SW 1271 (cell line): ENCODE data around the gene EML1.

Experiments
- DNase-seq, 2 experiments: peaks; one replicate each; lab custom pipeline; 2025; lab: John Stamatoyannopoulos, UW

EML1 gene

DNA sequence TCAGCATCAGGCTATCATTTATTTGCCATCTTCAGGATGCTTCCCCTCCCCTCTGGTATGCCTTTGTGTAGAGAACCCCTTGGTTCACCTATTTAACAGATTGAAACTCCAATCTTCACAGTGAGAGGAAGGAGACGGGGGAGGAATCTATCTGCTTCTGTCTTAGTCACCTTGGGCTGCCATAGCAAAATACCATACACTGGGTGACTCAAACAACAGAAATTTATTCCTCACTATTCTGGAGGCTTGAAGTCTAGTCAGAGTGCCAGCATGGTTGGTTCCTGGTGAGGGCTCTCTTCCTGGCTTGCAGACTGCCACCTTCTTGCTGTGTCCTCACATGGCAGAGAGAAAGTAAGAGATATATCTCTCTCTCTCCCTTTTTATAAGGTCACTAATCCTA, 13.5 kb upstream of the EML1 start:
- peak; percentile 78 to 91 for DNase-seq

DNA sequence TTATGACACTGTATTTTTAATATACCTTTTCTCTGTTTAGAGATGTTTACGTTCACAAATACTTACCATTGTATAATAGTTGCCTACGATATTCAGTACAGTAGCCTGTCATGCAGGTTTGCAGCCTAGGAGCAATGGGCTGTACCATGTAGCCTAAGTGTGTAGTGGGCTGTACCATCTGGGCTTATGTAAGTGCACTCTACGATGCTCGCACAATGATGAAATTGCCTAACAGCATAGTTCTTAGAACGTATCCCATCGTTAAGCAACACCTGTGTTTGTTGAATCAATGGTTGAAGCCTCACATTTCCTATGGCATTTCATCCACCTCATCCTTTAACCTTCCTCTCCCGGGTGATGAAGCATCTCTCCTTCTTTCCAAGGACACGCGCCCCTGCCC, 12.5 kb upstream of the EML1 start:
- DNase-seq = no peak

DNA sequence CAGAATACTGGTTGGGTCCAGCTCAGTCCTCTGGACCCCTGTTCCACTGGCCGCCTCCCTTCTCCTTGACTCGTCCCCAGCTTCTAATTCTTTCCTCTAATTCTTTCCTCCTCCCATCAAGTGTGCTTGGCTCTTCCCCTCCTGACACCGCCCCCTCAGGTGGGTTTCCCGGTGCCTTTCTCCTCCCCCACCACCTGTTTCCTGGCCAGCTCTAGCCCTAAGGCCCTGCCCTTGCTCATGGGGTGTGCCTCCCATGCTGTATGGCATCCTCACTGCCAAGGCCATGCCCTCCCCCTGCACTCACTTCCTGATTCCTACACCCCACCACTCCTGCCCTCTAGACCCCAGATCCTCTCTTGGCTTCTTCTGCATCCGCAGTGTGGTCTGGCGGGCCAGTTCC, 12.1 kb upstream of the EML1 start:
- DNase-seq = no peak

DNA sequence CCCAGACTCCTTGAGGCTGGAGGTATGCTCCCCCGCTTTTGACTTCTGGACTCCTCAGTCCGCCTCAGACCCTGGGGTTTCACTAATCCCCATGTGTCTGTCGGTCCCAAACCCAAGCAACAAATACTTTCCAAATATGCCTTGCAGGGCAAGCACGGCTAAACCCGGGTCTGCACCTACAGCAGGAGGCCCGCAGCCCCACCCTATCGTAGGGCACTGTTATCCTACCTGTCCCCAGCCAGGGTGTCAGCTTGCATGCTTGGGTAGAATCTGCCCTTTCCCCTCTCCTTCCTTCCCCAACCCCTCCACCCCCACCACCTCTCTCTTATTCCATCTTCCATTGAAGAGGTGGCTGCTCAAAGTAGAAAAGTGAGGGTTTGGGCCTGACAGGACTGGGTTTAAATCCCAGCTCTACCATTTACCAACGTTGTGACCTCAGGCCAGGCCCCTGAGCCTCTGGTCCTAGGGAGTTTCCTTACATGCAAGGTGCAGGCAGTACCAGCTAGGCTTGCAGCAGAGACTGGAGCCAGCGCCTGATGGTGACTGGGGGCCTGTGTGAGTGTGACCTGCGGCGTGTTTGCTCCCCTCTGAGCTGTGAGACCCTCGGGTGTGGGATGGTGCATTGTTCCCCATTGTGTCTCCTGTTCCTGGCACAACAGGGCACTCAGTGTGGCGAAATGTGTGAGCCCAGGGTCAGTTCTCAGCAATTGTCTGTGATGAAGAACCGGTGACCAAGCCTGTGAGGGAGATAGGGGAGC, 11.2 kb upstream of the EML1 start:
- no peak for DNase-seq

DNA sequence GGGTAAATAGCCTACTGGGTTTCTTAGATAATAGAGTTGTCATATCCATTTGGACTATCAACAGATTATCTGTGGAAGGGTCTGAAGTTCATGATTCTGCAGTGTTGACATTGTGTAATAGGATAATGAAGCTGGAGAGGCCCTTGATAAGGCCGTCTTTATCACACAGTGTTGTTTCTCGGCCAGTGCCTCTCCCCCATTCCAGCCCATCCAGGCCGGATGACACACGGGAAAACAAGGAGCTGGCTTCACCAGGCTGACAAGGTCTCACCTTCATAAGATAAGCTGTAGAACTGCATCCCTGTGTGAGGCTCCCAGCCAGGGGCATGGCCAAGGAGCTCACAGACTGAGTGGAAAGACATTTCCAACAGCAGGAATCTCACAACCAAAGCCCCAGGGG, 8.7 kb upstream of the EML1 start:
- no peak for DNase-seq

DNA sequence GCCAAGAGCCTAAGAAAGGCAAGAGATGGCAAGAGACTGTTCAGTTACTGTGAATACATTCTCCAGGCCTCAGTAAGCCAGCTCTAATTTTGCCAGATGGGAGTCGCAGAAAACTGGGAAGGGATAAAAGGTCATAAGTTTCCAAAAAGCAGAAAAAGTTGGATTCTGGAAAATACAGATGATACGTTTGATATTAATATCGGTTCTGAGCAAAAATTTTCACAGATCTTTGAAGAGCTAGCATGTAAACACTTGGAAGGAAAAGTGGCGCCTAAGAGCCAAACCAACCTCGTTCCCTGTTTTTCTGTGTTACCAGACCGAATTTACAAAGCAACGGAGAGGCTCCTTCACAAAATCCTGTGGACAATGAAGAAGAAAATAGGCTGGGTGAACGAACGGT, 7.8 kb upstream of the EML1 start:
- DNase-seq = no peak

DNA sequence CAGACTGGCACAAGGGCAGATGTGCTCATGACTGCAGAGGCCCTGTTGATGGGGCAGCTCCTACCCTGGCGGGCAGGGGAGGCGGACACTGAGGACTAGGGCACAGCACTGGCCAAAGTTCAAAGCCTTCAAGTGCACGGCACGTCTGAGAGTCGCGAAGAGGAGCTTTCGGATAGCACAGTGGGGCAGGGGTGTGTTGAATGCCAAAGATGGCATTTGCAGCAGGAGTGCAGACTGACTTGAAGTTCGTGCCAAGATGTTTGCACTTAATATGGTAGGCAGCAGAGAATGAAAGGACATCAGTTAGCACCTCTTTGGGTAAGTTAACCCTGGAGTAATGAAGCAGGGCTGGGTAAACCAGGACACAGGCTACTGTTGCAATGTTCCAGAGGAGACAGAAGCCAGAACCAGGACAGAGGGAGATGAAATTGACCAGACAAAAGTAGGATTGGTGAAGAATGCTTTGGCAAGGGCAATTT, 6.7 kb upstream of the EML1 start:
- no peak for DNase-seq

DNA sequence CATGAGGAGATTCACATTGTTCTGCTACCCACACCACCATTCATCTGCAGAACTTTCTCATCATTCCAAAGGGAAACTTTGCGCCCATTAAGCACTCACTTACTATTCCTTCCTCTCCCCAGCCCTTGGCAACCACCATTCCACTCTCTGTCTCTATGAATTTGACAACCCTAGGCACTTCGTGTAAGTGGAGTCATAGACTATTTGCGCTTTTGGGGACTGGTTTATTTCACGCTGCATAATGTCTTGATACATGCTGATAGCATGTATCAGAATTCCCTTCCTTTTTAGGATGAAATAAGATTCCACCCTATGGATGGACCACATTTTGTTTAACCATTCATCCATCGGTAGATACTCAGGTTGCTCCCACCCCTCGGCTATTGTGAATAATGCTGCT, 4.5 kb upstream of the EML1 start:
- DNase-seq = no peak

DNA sequence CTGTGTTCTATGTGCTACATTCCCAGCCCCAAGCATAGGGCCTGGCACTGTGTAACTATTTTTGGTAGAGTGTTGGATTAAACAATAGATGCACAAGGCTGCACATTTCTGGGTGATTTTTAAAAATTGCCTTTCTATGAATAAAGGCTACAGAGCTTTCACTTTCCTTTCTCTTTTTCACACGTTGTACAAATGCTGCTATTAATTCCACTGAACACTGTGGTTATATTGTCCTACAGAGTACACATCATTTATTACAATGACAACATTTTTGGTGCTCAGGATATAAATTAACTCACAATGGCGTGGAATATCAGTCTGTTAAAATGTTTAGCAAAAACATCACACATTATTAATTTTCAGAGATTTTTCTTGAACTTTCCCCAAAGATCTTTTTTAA, 3.6 kb upstream of the EML1 start:
- DNase-seq = no peak

DNA sequence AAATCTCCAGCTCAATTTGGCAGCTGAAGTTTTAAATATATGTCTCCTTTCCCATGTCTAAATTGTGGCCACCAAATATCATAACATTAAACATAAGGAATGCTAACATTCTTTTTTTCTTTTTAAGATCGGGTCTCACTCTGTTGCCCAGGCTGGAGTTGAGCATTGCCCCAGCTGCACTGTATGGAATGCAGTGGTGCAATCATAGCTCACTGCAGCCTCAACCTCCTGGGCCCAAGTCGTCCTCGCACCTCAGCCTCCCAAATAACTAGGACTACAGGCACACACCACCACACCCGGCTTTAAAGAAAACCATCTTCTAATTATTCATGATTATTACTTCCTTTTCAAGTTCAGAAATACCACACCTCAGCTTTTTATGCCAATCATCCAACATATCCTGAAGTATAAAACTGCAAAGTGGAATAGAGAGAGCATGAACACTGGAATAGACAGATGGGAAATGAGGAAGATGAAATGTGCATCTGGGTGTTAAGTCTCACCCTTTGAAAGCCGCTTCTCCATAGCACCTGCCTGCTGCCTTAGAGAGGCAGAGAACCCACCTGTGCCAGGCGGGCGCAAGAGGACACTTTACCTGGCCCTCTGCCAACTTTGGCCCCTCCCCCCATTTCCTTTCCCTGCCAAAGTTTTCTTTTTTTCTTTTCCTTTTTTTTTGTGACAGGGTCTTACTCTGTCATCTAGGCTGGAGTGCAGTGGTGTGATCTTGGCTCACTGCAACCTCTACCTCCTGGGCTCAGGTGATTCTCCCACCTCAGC, 2.8 kb upstream of the EML1 start:
- DNase-seq = no peak

DNA sequence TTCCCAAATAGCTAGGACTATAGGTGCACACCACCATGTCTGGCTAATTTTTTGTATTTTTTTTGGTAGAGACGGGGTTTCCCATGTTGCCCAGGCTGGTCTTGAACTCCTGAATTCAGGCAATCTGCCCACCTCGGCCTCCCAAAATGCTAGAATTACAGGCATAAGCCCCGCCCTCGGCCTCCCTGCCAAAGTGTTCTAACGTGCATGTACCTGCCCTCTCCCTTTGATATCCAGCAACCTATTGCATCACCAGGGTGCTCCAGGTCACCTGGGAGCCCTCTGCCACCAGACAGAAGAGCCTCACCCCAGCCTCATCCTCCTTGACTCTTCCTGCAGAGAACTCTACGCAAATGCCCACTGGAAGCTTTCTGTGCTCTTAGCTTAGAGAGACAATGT, 2.2 kb upstream of the EML1 start:
- no peak for DNase-seq

DNA sequence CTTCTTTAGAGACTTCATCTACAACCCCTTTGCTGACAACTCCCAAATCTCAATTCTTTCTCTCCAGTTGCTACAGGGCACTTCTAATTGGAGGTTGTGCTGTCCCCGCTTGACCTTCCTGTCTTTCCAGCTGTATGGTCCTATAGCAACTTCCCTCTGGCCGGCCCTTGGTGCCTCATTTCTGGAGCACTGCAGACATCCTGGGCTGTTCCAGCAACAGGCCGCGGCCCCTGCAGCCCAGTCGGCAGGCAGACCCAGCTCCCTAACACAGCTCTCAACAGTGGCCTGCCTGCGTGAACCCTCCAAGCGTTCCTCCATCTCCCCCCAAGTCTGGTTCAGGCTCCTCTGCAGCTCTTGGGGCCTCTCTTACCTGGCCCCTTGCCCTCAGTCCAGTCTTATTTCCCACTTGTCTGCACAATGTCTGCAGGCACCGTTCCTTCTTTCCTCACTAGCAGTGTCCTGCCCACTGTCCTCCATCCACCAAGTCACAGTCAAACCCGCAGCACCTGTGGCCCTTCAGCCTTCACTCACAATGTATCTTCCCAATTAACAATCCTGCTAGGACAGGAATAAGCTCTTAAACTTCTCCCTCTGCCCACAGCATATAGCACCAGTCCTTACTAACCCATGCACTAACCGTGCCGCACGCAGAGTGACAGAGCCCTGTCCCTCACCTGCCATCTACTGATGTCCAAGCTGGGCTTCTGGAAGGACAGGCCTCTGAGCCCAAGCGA, 1.6 kb upstream of the EML1 start:
- DNase-seq = no peak

DNA sequence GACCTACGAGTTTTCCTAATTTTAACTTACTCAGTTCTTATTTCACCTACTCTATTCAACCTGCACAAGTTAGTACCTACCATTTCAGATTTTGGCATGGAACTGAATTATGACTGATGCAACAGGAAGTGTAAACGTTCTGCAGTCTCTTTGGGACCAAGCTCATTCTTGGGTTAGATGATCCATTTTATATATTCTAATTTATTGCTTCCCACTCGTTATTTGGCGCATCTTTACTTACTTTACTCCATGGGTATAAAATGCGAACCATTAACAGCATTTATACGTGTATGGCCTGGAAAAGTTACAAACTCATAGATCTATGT, 1.0 kb upstream of the EML1 start:
- DNase-seq = no peak

DNA sequence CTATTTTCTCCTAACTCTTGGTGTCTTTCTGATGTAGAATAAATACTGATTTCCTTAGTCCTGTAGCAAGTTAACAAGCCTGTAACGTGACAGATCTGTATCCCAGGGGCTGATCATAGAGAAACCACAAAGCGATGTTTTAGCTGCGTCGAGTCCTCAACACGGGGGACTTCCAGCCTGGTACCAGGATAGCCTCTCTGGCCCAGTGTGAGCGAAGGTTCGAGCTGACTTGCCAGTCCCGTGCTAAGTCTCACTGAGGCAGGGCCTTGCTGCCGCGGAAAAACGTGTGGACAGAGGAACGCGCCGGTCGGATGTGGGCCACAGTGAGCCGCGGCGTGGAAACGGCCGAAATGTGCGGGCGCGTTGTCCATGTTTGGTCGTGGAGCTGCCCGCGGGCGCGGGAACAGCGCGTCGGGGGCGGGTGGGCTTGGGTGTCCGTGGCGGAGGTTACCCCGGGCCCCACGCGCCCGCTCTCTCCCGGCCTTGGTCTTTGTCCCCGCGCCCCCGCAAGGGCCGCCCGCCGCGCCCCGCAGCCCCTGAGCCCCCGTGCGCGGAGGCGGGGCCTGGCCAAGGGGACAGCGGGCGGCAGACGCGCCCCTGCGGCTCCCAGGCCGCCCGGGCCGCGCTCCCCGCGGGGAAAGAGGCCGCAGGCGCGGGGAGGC, 531 bp upstream of the EML1 start:
- no peak for DNase-seq

DNA sequence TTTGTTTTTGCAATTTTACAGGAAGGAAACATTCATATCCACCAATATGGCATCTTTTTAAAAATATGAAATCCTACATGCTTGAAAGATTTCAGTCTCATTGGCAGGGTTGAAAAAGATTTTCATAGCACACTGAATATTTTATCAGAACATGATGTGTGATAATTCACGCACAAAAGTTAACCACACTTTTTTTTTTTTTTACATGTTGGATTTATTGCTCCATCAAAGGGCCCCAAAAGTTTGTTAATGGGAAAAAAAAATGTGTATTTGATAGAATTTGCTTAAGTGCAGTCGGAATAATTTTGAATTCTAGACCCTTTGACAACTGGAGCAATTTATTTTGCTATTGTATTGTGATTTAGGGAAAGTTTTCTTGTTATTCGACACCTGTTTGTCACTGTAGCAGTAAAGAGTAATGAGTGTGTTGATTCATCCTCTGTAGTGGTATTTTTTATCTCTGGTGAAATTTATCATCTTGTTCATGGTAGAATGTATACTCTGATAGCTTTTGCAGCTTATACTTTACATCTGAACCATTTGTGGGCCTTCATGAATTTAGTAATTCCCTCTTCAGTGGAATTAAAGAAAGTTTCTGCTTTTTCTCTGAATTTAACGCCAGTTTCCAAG, 1.1 kb downstream of the EML1 start:
- no peak for DNase-seq

DNA sequence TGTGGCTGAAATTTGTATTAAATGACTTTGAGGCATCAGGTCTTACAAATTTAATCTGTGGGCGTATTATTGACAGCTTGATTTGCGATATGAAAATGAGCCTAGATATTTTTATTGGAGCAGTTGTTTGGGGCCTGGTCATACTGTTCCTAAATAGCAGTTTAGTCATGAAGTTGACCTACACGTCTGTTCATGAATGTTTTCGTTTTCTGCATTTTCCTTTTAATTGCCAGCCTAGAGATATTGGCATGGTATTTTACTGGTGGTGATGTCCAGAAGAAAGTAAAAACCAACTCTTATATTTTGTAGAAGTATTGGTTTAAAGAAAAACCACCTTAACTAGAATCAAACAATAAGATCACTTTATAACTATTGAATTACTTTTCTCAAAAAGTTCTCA, 1.8 kb downstream of the EML1 start:
- no peak for DNase-seq

DNA sequence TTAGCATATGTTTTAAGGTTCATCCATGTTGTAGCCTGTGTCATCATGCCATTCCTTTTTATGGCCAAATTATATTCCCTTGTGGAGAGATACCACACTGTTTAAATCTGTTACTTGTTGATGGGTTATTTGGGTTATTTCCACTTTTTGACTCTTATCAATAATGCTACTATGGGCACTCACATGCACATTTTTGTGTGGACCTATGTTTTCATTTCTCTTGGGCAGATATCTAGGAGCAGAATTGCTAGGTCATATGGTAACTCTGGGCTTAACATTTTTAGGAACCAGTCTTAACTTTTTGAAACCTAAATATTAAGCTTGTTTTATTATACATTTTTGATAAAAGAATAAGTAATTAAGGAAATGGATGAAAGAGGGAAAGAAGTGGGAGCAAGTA, 4.0 kb downstream of the EML1 start:
- no peak for DNase-seq

DNA sequence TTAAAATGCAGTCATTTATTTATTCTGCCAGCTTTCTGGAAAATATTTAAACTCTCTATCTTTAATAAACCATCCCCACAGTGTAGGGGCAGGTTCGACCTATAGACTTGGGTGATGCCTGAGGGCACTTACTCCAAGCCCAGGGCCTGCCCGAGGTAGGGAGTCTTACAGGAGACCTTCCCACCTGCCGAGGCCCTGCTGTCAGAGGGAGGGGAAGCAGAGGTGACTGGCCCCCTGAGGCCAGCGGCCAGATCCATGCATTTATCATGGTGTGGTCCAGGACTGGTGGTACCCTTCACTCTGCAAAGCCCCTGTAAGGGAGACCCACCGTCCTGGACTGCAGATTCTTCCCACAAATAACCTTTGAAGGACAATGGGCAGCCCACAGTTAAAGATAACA, 7.6 kb downstream of the EML1 start:
- DNase-seq = no peak

DNA sequence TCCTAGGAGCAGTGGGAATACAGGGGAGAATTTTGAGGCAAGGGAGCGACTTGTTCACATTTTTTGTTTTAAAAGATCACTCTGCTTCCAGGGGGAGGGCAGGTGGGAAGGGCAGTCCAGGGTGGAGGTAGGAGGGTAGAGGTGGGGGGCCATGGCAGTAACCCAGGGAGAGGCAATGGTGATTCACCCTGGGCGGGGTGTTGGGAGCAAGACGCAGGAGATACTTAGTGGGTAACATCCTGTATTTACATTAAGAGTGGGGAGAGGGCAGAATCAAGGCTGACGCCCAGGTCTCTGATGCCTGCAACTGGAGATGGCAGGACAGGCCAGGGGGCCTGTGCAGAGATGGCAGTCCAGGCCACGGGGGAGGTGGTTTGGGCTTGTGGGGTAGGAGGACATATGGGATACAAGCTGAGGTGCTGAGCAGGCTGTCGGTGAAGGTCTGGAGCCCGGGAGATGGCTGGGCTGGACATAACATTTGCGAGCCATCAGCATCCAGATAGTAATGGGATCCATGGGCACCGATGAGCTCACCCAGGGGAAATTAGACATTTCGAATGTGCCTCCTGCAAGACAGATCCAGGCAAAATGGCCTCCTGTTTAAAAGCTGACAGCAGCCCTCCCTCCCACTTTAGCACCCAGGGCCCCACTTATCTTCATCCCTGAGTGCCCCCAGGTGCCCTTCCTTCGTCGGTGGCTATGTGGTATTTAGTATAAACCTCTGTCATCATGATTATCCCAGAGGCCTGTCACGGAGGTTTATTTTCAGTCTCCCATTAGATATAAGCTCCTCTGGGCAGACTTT, 9.3 kb downstream of the EML1 start:
- DNase-seq = no peak

DNA sequence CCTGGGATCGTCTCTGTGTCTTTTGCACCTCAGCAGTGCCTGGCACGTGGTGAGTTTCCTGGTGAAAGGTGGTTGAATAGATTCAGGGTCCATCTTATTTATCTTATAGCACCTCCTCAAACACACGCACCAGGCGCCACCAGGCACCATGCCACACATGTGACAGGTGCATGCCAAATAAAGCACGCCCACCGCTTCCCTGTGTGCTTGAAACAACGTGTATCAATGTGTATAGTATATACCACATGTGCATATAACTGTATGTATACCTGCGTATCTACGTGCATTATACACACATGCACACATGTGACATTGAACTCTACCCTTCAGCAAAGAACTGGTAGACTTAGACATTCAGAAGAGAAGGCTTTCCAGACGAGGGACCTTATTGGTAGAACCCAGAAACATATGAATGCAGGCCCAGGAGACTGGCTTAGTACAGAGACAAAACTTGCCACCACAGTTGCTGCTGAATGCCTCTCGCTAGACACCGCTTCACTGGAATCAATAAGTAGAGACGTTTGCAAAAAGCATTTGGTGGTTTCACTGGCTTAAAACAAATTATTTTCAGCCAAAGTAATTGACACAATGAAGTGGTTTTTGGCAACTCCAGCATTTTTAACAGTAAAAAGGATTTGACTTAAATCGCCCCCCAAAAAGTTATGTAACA, 10.0 kb downstream of the EML1 start:
- DNase-seq = no peak

DNA sequence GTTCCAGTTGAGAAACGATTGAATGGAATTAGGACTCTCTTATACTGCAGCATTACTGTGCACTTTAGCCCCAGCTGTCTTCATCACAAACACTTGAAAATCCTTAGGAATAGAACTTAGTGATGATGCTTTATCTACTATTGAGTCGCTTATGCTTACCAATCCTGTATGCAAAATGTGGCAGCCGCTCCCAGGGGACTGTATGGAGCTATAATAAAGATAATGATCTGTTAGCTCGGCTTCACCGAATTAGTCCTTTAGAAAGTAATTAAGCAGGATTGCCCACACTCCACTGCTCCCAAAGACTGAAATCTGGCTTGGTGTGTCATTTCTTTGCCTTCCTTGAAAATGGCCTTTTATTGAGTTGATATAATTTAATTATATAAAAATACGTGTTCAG, 10.6 kb downstream of the EML1 start:
- DNase-seq = no peak
